ENCODE data around the gene TEX51.
A peak's percentile ranks its signal among the peaks of the same experiment; 100 is the strongest.

The TEX51 gene

GRCh38 chr2:126913329-126913728 lies 14.6 kb downstream of the TEX51 start:
- no peak for DNase-seq (ENCODE audit: low spot score)

DNA sequence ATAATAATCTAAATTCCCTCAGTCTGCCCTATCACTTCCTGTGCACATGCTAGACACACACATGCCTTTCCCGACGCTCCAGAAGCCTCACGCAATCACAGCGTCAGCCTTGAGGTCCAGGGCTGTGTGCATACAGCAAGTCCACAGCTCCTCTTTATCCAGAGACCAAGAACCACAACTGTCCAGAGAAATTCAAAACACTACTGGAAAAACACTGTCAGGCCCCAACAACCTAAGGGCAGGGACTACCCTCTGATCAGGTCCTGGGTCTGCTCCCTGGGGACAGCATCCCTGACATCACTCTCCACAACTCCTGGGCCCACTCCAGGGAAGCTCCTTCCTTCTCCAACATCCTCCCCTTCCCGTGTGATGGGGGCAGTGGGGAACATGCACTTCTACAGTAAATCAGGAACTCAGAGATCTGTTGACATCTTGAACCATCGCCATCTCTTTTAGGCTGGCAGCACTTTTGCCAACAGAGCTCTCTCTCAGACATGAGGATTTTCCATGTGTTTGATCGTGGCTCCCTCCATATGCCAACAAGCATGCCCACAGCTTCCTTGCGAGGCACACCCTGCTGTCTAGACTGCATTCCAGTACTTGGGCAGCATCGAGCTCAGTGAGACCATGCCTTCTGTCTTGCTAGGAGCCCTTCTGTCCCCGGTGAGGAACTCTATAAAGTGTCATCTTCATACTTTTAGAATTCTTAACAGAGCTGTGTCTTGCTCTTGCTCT lies 15.4 kb downstream of the TEX51 start:
- no peak for DNase-seq (ENCODE audit: low spot score)

GRCh38 chr2:126914811-126915500 lies 16.3 kb downstream of the TEX51 start:
- no peak for DNase-seq (ENCODE audit: low spot score)

DNA sequence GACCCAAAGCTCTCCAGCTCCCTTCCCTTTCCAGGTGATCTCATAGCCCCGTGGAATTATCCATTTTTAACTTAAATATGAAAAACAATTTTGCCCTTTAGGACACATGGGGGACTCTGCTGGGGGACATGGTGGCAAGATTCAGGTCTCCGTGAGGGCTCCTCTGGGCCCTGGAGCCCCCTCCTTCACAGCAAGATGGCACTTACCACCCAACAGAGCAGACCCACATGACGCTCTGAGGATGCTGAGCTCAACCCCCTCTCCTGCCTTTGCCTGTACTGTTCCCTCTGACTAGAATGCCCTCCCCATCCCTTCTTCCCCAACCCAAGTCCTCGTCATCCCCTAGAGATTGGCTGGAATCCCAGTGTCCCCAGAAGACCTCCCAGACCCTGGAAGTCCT lies 17.2 kb downstream of the TEX51 start:
- DNase-seq (ENCODE audit: low spot score), result no peak

DNA sequence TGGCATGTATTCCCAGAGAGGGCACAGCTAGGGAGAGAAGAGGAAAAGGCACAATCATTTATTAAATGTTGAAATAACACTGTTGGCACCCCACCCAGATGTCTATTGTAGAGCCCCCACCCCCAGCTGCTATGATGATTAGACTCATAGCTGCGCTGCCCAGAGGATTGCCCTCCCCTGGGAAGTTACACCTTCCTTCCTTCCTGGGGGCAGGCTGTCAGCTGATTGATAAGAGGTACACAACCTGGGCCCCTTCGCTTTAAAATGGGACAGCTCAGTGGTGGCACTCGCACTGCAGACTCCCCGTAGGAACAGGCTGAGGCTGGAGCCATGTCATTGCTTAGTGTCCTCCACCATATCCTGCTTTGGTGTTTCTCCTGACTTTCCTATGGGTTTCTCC lies 18.1 kb downstream of the TEX51 start:
- DNase-seq (ENCODE audit: low spot score), result no peak

GRCh38 chr2:126921066-126921465 lies 22.4 kb downstream of the TEX51 start:
- no peak for DNase-seq (ENCODE audit: low spot score)

- DNase-seq (ENCODE audit: low spot score), result no peak
These were observed 32.4 kb downstream of the TEX51 start for GRCh38 chr2:126930970-126931590.

GRCh38 chr2:126932529-126932928 lies 33.8 kb downstream of the TEX51 start:
- DNase-seq (ENCODE audit: low spot score), result no peak

- no peak for DNase-seq (ENCODE audit: low spot score)
These were observed 34.4 kb downstream of the TEX51 start for GRCh38 chr2:126932966-126933710.

DNA sequence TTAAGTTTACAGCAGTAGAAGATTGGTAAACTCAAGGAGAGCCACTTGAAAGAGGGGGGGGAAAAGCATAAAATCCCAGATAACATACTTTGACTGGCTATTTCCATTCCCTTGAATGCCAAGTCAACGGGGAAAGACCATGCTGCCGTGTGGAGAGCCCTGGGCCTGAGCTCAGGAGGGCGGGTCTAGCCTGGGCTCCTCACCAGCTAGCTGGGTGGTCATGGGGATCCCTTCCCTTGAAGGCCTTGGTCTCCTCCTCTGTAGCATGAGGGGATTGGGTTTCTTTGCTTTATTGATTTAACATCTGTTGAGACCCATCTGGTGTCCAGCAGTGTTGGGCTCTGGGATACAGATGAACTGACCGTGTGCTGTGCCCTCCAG lies 35.0 kb downstream of the TEX51 start:
- no peak for DNase-seq (ENCODE audit: low spot score)

DNA sequence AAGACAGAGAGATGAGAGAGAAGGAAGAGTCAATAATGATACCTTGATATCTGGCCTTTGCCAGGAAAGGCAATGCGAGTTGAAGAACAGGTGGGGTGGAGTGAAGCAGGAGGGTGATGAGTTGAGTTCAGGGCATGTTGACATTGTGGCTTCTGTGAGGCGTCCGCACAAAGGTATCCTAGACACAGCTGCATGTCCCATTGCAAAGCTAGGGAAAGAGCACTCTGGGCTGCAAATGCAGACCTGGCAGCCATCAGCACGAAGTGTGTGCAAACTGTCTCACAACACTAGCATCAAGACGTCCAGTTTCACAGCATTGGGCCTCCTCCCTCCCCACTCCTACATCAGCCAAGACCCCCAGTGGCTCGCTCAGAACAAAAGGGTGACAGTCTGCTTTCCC lies 36.1 kb downstream of the TEX51 start:
- DNase-seq (ENCODE audit: low spot score), result no peak

- DNase-seq (ENCODE audit: low spot score), result no peak
These were observed 37.1 kb downstream of the TEX51 start for GRCh38 chr2:126935774-126936173.

GRCh38 chr2:126936219-126936723 lies 37.6 kb downstream of the TEX51 start:
- no peak for DNase-seq (ENCODE audit: low spot score)

DNA sequence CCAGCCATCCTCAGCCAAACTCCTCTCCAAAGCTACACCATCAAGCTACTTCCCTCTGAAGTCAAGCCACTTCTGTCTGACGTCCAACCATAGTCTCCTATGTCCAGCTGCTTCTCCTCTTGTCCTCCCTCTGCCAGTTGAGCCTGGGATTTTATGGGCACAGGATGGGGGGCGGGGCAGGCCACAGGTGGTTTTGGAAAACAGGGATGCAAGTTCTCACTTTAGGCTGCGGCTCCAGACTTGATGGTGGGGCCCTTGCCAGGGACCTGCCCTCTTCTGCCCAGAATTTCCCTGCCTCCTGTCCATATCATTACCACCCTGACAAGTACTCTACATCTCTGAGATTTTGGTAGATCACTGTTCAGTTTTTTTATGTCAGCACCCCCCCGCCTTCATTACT lies 41.6 kb downstream of the TEX51 start:
- no peak for DNase-seq (ENCODE audit: low spot score)

DNA sequence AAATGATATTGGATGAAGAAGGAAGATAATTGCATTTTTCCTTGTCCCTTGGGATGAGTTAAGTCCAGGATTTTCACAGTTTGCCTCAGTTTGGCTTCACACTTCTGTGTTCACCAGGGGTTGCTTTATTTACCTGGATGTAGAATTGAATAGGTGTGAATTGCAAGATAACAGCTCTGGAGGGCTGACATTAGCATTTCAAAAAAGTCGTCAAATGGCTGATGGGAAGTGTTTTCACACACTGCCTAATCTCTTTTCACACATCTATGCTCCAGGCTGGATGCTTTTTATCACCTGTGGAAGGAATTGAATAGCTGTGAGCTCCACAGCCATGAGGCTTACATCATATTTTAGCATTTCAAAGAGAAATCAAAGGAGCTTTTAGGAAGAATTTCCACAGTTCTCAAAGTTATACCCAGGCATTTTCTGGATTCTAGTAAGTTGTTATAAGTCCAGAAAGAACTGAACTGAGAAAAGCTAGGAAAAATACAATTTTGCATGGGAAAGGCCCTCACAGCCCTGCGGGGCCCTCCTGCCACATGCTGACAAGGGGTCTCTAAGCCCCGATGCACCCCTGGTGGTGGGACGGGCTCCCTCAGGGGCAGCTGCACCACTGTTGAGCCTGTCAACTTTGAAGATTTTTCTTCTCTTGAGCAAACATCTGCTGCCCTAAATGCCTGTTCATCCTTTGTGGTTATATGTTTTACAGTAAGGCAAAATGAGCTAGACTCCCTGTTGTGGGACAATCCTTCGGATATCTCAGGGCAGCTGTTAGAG lies 43.9 kb downstream of the TEX51 start:
- no peak for DNase-seq (ENCODE audit: low spot score)

- DNase-seq (ENCODE audit: low spot score), result no peak
These were observed 45.1 kb downstream of the TEX51 start for GRCh38 chr2:126943612-126944348.

GRCh38 chr2:126945118-126945517 lies 46.4 kb downstream of the TEX51 start:
- no peak for DNase-seq (ENCODE audit: low spot score)

DNA sequence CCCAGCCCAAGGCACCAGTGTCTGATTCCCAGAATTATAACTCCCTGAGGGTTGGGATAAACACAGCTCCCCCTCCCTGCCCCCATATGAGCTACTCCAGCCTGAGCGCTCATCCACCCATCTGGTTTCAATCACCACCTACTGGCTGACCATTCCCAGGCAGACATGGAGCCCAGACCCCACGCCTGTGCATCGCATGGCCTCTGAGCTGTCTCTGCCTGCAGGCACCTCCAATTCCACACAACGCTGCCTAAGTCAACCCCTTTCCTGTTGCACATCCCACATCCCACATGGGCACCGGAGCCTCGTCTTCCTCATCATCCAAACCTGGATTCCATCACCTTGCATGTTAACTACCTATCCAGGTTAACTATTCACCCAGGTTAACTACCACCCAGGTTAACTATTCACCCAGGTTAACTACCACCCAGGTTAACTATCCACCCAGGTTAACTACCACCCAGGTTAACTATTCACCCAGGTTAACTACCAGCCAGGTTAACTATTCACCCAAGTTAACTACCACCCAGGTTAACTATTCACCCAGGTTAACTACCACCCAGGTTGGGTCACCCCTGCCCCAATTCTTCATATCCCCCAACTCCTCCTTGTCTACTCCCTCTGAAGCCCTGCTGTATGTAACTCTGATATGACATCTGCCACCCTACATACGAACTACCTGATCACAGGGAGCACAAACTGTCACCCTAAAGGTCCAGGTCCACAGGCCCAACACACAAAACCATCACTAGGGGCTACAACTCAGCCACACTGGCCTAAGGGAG lies 47.8 kb downstream of the TEX51 start:
- peak; percentile 49 for DNase-seq (ENCODE audit: low spot score)

GRCh38 chr2:126947103-126947429 lies 48.4 kb downstream of the TEX51 start:
- no peak for DNase-seq (ENCODE audit: low spot score)

- no peak for DNase-seq (ENCODE audit: low spot score)
These were observed 51.1 kb downstream of the TEX51 start for GRCh38 chr2:126949775-126950174.
